HCEC 1CT (cell line): ENCODE results near the gene PDE11A.
A peak's percentile ranks its signal among the peaks of the same experiment; 100 is the strongest.

Source experiments
- DNase-seq: peaks from one replicate; pipeline ENCODE4 v3.0.0-alpha.2; 2017

The PDE11A gene

GRCh38 chr2:177660742-177661141 is 411.8 kb downstream of the PDE11A start:
- no peak for DNase-seq

DNA sequence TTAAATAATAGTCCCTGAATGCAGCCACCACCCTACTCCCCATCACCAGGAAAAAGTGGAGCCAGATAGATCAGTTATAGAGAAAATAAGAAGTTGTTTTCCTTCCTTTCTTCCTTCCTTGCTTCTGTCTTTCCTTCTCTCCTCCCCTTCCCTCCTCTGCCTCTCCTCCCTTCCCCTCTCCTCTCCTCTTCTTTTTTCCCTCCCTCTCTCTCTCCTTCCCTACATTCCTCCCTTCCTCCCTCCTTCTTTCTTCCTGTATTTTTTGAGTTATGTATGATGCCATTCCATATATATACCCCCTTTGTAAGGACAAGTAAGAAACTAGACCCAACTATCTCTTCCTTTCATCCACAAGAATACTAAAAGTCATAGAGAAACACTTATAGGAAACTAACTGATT is 414.3 kb downstream of the PDE11A start:
- no peak for DNase-seq

- no peak for DNase-seq
Measured at GRCh38 chr2:177651833-177652232, 420.7 kb downstream of the PDE11A start.

DNA sequence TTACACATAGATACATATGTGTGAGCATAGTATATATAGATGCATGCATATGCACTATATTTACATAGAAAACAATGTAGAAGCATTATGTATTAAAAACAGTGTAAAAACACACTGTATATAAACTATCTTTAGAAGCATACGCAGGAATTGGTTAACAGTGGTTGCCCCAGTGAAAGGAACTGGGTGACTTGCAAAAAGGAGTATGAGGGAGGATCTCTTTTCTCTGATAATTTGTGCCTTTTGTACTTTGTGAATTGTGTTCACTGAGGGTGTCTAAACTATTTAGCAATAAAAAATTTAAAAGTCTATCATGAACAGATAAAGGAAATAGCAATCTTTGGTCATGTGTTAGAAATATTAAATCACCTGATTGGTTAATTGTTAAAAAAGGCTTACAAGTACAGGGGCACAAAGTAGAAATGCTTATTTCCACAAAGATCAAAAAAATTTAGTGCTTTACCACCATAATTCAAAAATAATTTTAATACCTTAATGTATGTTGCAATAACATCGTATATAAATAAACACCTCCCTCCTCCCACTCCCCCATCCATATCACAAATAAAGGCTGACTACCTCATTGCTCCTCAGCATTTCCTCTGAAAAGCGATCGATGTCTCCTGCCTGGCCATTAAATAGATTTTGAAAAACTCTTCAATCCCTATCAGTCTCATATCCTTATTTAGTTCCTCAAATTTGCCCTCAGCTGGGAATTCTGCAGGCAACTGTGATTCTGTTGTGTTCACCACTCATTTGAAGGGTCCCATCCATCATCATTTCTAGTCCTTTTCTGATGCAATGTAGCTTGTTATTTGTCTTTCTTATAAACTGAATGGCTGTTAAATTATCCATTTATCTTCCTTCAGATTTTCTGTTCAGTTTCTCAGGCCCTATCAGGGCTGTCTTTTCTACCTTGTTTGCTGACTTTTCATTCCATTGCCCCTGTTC is 422.7 kb downstream of the PDE11A start:
- no peak for DNase-seq

DNA sequence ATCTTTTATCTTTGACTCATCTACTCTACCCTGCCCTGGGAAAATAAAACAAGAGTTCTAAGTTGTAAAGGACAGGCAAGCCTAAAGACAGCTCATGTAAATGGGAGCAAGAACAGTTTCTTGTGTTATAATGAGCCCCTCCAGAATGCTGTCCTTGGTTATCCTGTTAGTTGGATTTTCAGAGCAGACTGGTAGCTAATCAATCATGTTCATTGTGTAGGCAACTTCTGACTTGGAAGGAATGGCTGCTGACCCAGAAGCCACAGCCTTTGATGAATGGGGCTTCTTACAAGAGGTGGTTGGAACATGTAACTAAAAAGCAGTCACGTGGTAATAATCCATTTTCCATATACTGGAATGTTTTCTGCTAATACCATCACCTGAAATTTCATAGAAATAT is 425.8 kb downstream of the PDE11A start:
- DNase-seq: no peak

DNA sequence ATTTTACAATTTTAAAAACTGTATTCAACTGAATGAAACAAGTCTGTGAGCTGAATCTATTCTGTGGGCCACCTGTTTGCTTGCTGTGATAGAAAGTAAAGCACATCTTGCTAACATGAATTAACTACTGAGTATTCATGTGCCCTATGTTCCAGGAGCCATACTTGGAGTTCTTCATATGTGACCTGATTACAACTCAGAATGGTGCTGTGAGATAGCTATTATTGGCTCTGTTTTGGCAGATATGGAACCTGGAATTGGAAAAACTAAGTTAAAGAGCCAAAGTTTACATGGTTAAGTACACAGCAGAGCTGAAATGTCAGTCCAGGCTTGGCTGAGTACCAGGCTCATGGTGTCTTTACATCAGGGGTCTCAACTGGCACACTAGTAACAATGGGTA is 426.3 kb downstream of the PDE11A start:
- DNase-seq: no peak

DNA sequence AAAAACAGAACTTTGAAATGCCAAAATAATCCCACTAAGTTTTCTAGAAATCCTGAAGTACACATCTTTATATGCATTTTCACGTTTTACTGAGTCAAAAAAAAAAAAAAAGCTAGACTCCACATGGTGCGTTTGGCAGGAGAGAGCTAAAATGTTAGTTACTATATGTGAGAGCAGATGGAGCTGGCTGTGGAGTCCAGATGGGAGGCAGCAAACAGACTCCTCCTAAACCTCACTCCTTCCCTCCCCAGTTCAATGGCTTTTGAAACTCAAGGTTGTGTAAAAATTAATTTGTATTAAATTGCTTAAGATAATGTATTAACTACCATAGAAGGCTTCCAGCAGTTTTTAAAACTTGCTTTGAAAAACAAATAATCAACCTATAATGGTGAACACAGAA is 431.2 kb downstream of the PDE11A start:
- no peak for DNase-seq

DNA sequence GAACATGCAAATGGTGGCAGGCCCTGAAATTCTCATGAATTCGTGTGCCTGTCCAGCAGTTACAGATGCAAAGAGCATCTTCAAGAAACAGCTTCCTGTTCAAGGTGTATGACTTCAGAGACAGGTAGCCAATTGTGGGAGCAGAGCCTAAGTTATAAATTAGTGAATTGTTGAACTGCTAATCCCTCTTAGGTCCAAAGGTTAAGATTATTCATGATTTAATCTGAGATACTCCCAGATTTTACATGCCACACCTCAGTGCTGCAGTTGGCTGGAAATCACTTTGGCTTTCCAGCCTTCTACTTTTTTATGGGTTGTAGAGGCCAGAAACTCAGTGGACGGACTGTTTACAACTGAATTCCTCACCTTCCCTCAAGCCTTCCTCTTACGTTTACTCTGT is 432.2 kb downstream of the PDE11A start:
- DNase-seq: no peak

DNA sequence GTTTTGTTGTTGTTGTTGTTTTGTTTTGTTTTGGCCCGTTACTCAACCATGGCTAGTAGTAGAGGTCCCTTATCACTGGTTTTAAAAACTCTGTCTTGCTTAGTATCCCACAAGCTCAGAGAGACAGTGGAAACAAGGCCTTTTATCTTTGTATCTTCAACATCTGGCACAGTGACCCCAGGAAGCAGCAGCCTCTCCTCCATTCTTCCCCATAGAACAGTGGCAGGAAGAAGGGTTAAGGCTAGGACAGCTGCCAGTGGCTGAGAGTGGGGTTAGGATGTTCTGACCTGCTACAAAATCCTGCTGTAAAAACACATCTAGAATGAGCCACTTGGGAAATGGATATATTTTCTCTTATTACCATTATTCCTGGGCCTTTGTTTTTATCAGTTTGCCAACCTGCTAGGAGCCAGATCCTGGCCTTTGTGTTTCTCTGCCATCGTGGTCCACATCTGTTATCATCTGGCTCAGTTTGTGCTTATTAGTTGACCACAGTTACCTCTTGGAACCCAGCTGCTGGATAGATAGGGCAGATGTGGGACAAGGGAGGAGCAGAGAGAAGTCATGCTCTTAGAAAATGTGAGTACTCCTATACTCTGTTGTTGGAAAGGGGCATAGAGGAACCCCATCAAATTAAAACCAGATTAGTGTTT is 433.2 kb downstream of the PDE11A start:
- DNase-seq: no peak

DNA sequence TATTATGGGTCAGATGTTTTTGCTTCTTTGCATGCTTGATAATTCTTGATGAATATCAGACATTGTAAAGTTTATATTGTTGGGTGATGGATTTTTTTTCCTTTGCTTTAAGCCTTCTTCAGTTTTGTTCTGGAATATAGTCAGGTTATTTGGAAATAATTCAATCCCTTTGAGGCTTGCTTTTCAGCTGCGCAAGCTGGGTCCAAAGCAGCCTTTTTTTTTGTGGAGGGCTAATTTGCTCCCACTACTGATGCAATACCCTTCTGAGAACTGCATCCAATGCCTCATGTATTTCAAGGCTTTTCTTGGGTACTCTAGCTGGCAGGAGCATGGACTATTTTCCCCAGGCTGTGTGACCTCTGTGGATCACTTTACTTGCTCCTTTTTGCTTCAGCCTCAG is 434.1 kb downstream of the PDE11A start:
- DNase-seq: no peak

- no peak for DNase-seq
Measured at GRCh38 chr2:177636672-177637071, 435.9 kb downstream of the PDE11A start.

DNA sequence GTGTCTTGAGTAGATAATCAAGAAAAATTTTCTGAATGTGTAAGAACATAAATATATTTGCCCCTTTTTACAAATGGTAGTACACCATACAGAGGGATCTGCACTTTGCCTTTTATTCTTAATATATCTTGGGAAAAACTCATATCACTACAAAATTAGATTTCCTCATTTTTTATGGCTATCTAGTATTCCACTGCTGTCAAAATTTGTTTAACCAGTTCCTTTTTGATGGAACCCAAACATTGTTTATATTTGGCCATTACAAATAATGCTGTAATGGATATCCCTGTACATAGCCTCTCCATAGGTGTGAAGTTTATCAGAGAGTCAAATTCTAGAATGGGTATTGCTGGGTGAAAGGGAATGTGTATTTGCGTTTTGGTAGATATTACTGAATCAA is 436.9 kb downstream of the PDE11A start:
- DNase-seq: no peak

GRCh38 chr2:177633910-177634294 is 438.7 kb downstream of the PDE11A start:
- DNase-seq: no peak

DNA sequence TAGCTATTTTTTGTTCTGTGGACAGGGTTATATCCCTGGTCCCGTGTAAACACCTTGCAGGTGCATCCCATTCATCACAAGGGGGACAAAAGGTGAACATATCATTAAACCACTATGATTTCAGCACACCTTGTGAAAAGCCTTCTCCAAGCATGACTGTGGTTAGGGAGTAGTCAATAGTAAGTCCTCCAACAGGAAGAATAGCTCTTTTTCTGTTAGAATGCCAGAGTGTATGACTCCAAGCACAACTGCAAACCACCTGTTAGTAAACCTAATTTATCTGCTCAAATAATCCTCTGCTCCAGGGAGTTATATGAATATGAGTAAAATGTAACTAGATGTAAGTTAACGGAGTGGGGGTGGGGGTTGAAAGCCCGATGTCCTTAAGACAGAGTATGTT is 439.5 kb downstream of the PDE11A start:
- DNase-seq: no peak

DNA sequence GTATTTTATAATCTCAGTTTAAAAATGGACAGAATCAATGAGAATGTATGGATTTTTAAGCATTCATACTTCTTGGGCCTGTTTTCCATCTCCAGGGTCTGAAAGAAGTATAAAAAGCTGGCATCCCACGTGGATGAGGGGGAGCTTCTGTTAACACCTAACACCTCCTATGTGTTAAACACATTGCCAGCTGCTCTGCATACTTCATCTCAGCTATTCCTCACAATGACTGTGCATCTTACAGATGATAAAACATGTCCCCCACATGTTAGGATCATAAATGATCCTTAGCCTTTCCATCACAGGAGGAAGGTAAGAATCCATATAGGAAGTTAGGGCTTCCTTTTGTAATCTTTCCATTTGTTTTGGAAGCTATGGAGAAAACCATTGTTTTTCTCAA is 440.9 kb downstream of the PDE11A start:
- no peak for DNase-seq

DNA sequence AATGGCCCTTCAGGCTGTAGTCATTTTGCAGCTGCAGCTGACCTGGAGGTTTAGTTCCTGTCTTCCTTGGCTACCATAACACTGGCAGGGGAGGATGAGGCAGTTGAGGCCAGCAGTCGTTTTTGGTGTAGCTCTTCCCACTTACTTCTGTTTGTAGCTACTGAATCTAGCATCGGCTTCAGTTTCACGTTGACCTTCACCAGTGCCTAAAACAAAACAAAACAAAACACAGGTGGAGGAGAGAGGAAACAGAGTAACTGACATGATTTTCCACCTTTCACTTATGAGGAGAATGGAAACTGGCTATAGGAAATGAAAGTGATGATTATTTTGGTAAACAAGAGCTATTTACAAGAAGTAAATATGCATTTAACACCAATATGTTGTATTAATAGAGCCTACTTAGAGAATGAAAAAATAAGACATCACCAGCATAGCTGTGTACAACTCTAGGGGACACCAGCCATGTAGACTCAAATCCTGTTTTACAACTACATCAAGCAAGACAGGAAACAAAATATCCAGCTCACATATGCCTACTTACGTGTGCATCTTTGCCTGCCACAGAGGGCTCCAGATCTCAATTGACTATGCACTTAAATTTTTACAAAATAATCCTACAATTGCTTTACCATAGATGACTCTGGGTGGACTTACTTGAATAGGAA is 443.1 kb downstream of the PDE11A start:
- DNase-seq: no peak

GRCh38 chr2:177628831-177629230 is 443.7 kb downstream of the PDE11A start:
- no peak for DNase-seq

- no peak for DNase-seq
Measured at GRCh38 chr2:177625744-177626650, 446.6 kb downstream of the PDE11A start.

GRCh38 chr2:177622521-177622920 is 450.1 kb downstream of the PDE11A start:
- peak; percentile 9 for DNase-seq

DNA sequence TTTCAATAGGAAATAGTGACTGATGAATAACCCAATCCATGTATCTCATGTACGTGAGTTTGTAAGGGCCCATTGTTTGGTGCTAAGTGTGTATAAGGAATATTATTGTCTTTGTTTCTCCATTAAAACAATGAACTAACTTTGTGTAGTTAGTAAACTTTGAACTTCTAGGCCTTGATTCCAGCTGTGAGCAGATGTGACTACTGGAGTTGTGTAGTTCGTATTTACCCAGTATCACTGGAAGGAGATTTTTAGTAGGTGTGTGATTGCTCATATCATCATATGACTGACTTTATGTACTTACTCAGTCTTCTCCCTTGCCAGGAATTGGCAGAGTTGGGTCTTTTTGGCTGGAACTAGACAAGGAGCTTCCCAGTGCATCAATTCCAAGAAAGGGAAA is 452.6 kb downstream of the PDE11A start:
- DNase-seq: no peak

- DNase-seq: no peak
Measured at GRCh38 chr2:177619461-177619860, 453.1 kb downstream of the PDE11A start.
